WERI-Rb-1 (cell line): ENCODE results near the gene HP1BP3.

Experiments used
- DNase-seq: peaks from one replicate; pipeline ENCODE4 v3.0.0-alpha.2; 2020
- H3K27ac ChIP-seq: fragments of 250-450 bp; sonication (Bioruptor Pico); 2 replicates; pipeline ENCODE4 v1.5.1; 2020; ENCODE audit warnings: mild to moderate bottlenecking, moderate library complexity
- H3K27me3 ChIP-seq: fragments of 250-450 bp; sonication (Bioruptor Pico); 2 replicates; pipeline ENCODE4 v1.5.1; 2021; ENCODE audit warnings: mild to moderate bottlenecking, low read depth, moderate library complexity; ENCODE audit not compliant: insufficient read depth, severe bottlenecking
- H3K36me3 ChIP-seq: fragments of 250-450 bp; sonication (Bioruptor Pico); 2 replicates; pipeline ENCODE4 v1.5.1; 2020; ENCODE audit warnings: mild to moderate bottlenecking, moderate library complexity
- H3K4me3 ChIP-seq: 2 replicates; pipeline ENCODE4 v1.5.1; 2011; ENCODE audit warnings: low read depth, mild to moderate bottlenecking, control low read depth, low read length
- H3K9me3 ChIP-seq: fragments of 250-450 bp; sonication (Bioruptor Pico); 2 replicates; pipeline ENCODE4 v1.5.1; 2021; ENCODE audit warnings: mild to moderate bottlenecking, moderate library complexity; ENCODE audit not compliant: severe bottlenecking
- TF ChIP-seq, protein P1 (sequence below): IDR thresholded peaks from 2 replicates; pipeline ENCODE4 v1.5.1; 2011; ENCODE audit warnings: low read depth, mild to moderate bottlenecking, control low read depth, inconsistent platforms, low read length

Gene HP1BP3, protein sequence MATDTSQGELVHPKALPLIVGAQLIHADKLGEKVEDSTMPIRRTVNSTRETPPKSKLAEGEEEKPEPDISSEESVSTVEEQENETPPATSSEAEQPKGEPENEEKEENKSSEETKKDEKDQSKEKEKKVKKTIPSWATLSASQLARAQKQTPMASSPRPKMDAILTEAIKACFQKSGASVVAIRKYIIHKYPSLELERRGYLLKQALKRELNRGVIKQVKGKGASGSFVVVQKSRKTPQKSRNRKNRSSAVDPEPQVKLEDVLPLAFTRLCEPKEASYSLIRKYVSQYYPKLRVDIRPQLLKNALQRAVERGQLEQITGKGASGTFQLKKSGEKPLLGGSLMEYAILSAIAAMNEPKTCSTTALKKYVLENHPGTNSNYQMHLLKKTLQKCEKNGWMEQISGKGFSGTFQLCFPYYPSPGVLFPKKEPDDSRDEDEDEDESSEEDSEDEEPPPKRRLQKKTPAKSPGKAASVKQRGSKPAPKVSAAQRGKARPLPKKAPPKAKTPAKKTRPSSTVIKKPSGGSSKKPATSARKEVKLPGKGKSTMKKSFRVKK

DNA sequence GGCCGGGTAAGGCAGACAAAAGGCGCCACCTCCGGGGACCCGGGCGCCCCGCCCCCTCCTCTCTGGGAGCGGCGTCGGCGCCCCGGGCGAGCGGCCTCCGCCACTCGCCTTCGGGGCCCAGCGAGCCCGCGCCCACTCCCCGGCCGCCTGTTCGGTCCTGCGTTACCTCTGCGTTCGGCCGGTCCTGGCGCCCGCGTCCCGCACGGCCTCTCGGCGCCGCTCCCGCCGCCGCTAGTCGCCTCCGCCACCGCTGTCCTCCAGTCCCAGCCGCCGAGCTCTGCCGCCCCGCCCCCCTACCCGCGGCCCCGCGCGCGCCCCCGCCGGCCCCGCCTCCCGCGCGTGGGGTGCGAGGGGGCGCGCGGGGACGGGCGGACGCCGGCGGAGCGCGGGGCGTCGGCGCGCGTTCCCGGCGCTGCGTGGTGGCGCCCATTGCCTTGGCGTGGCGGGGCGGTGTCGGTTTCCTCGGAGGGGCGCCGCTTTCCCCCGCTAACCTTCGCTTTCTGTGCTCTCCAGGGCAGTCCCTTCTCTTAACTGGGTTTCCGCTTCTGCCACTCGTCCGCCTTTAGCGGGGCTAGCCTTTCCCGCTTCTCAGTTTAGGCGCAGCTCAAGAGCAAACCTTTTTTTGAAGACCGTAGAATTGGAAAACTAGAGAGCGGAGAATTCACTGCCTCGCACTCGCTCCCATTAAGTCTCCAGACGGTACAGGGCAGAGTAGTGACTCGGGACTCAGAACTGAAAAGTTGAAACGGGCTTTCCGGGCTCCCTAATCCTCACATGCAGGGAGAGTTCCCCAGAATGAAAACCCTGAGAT lies at the start of gene HP1BP3:
TSS of gene HP1BP3 (minus strand) at position 279 of the 811 bp plus-strand sequence. CDS start 6,867 bp downstream, outside the sequence.
- Histone ChIP-seq H3K4me3 (peak within 1 kb of the TSS; percentile 96), H3K27ac (peak within 1 kb of the TSS; percentile 99), H3K36me3 (peaks cover 14% of the 10 kb centered on the region), H3K27me3 (no peaks in the 10 kb centered on the region), H3K9me3 (no peaks in the 10 kb centered on the region)
- TF ChIP-seq, protein P1, sequence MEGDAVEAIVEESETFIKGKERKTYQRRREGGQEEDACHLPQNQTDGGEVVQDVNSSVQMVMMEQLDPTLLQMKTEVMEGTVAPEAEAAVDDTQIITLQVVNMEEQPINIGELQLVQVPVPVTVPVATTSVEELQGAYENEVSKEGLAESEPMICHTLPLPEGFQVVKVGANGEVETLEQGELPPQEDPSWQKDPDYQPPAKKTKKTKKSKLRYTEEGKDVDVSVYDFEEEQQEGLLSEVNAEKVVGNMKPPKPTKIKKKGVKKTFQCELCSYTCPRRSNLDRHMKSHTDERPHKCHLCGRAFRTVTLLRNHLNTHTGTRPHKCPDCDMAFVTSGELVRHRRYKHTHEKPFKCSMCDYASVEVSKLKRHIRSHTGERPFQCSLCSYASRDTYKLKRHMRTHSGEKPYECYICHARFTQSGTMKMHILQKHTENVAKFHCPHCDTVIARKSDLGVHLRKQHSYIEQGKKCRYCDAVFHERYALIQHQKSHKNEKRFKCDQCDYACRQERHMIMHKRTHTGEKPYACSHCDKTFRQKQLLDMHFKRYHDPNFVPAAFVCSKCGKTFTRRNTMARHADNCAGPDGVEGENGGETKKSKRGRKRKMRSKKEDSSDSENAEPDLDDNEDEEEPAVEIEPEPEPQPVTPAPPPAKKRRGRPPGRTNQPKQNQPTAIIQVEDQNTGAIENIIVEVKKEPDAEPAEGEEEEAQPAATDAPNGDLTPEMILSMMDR = no peak
- peak; percentile 79 for DNase-seq

DNA sequence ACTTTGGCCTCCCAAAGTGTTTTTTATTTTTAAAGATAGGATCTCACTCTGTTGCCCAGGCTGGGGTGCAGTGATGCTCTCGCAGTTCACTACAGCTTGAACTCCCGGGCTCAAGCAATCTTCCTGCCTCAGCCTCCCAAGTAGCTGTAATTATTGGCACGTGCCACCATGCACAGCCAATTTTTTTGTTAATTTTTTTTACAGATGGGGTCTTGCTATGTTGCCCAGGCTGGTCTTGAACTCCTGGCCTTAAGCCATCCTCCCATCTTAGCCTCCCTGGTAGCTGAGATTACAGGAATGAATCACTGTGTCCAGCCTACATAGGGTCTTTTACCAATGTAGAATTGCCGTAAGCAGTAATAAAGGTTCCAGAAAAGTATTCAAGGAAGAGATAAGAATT lies 49.1 kb upstream of the HP1BP3 start:
- H3K27ac ChIP-seq = no peak overlapping the region
- TF ChIP-seq, protein P1 = no peak

DNA sequence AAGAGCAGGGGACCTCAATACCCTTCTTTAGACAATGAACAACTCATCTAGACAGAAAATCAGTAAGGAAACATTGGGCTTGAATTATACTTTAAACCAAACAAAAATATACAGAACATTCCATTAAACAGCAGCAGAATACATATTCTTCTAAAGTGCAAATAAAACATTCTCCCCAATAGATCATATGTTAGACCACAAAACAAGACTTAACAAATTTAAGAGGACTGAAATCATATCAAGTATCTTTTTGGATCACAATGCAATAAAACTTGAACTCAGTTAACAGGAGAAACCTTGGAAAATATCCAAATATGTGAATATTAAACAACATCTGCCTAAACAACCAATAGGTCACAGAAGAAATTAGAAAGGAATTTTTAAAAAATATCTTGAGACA lies 47.7 kb upstream of the HP1BP3 start:
- Histone ChIP-seq H3K36me3 (no peaks in the 10 kb centered on the region; the same call in none of the 2 replicates), H3K4me3 (no peak overlapping the region), H3K9me3 (no peaks in the 10 kb centered on the region), H3K27ac (no peak overlapping the region), H3K27me3 (no peaks in the 10 kb centered on the region)
- no peak for DNase-seq
- TF ChIP-seq, protein P1 = no peak

More for the DNA sequence above, 49.1 kb upstream of the HP1BP3 start:
- H3K4me3 ChIP-seq = no peak overlapping the region
- peaks cover 6% of the 10 kb centered on the region for H3K36me3 ChIP-seq
- no peaks in the 10 kb centered on the region for H3K27me3 ChIP-seq
- DNase-seq = no peak
- no peaks in the 10 kb centered on the region for H3K9me3 ChIP-seq

DNA sequence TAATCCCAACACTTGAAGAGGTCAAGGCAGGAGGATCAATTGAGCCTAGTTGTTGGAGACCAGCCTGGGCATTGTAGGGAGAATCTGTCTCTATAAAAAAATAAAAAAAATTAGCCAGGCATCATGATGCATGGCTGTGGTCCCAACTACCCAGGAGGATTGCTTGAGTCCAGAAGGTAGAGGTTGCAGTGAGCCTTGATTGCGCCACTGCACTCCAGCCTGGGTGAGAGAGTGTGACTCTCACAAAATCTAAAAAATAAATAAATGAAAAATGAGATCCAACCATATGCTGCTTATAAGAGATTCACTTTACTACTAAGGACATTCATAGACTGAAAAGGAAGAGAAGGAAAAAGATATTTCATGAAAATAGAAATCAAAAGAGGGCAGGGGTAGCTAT lies 47.1 kb upstream of the HP1BP3 start:
- no peak for DNase-seq
- H3K9me3 ChIP-seq = no peaks in the 10 kb centered on the region
- H3K36me3 ChIP-seq = peaks cover 3% of the 10 kb centered on the region; the same call in 1 of the 2 replicates
- H3K27ac ChIP-seq = no peak overlapping the region
- TF ChIP-seq, protein P1 = no peak
- no peak overlapping the region for H3K4me3 ChIP-seq
- H3K27me3 ChIP-seq = no peaks in the 10 kb centered on the region

DNA sequence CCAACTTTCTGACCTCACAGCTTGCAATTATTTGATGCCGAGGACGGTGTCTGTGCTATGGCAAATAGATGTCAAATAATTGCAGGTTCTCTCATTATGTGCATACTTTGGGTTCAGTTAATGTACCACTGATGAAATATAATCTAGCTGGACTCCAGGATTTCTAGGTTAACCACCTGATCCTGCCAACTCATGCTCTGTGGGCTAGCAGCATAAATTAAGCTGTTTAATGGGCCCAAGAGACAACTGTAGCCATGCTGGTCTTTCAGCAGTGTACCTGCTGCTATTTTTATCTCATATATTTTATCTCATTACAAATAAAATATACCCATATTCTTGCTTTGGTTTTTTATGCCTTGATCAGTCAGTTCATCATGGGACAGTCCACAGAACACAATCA lies 43.3 kb upstream of the HP1BP3 start:
- Histone ChIP-seq H3K4me3 (no peak overlapping the region), H3K9me3 (no peaks in the 10 kb centered on the region), H3K36me3 (peaks cover 24% of the 10 kb centered on the region), H3K27me3 (no peaks in the 10 kb centered on the region), H3K27ac (no peak overlapping the region)
- TF ChIP-seq, protein P1 = no peak
- no peak for DNase-seq
